Measurements from ENCODE around the gene RAB40C.
"Not testable (repeated sequence)": the region's sequence is repeated elsewhere in the genome, so short reads cannot be mapped to it uniquely, and the experiment has no call there.

The RAB40C gene

DNA sequence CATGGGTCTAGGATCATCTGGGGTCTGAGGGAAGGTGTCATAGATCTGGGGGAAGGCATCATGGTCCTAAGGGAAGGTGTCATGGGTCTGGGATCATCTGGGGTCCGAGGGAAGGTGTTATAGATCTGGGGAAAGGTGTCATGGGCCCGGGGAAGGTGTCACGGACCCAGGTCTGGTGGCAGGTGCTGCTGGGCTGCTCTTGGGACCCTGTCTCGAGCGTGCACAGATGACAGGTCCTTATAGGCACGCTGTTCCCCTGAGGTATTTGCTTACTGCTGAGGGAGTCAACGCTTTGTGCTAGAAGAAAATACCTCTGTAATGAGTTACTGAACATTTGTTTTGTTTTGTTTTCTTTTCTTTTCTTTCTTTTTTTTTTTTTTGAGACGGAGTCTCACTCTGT lies 1.4 kb downstream of the RAB40C start:
- no peak for DNase-seq

DNA sequence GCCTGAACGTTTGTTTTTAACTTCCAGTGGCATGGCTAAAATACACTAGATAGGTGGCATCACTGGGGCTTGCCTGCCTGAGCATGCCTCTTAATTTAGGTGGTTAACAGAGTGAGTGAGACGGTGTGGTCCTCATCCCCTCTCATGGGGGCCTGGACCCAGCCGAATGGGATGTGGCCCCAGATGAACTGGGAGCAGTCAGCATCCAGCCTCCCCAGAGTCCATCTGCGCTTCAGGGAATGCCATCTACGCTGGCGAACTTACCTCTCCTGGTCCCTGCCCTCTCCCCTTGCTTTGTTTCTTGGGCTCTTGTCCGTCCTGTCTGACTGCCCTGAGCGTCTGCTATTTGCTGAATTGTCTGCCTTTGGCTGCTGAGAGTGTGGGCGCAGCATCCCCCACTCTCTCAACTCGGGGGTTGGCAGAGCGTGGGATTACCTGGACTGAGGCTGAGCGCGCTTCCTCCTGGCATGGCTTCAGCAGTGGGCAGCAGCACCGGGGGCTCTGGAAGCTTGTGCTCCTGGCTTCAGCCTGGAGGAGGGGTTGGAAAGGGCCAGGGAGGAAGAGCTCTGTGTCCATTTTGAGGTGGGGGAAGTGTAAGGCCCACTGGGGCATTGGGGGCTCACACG lies 2.1 kb downstream of the RAB40C start:
- DNase-seq: no peak

DNA sequence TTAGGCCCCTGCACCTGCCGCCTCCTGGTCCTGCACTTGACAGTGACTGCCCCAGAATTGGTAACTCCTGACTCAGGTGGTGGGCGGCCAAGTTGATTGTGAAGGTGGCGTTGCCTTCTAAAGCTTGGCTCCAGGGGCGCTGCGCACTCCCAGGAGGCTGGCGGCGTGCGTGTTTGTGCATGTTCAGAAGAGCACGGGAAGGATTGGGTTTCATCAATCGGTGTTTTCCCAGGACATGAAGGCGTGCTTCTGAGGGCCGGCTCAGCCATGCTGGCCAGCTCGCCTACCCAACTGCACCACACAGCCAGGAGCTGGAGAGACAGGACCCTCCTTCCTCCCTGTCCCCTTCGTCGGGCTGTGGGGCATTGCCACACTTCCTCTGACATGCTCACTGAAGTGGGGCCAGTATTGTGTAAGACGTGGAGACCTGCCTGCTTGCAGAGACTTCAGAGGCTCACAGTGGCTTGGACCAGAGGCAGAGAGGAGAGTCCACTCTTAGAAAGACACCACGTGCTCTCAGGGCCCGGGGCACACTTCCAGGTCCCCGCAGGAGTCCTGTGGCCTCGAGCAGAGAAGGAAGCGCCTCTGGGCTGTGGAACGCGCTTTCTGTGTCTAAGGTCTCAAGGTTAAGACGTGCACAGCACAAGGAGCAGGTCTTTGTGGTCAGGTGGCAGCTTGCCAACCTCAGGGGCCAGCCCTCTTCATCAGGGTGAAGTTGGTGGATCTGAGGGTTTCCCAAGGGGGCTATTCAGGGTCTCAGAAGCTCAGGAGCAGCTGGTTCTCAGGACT lies 2.8 kb downstream of the RAB40C start:
- DNase-seq: peak; percentile 82

DNA sequence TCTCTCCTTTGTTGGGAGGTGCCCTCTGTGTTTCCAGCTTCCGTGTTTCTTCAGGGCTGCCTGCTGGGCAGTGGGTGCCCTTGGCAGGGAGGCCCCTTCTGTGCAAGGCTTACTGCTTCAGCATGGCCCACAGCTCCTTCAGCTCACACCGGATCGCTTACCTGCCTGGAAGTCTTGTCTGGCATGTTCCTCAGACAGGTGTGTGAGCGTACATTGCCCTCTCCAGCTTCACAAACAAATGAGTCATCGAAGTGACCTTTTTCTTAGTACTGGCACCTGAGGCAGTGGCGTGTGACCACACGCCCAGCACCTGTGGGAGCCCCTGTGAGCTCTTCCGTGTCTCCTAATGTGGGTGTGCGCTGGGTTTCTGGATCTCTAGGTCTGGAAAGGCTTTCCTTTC lies 3.5 kb downstream of the RAB40C start:
- peak; percentile 91 for DNase-seq

DNA sequence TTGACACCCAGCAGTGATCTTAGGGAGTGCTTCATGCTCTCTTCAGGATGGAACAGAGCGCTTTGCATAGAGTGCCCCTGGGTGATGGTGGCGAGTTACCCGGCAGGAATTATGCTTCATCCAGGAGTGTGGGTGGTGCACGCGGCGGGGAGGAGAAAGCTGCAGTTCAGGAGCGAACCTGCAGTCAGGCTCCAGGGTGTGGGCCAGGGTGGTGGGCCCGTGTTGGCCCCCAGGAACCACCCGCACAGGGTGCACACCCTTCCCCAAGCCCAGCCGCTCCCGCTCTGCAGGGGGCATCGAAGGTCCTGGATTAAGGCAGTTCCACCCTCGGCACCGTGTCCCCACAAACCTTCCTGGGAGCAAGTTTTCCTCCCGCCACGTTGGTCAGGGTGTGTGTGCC lies 3.9 kb downstream of the RAB40C start:
- no peak for DNase-seq

DNA sequence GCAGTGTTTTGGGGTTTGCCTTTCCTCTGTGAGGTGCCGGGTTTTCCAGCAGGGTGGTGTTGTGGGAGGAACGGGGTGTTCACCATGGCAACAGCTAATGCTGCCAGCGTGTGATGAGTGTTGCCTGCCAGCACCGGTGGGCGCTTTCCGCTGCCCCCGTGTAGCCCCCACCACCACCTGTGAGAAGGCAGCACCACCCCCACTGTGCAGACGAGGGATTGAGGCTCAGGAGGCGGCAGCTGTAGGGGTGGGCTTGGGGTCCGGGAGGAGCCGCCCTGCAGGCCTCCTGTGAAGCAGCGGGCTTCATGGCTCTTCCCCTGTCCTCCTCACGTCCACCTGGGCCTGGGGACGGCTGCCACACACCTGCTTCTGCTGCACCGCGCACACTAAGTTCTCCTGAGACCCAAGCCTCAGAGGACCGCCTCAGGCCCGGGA lies 5.2 kb downstream of the RAB40C start:
- no peak for DNase-seq

DNA sequence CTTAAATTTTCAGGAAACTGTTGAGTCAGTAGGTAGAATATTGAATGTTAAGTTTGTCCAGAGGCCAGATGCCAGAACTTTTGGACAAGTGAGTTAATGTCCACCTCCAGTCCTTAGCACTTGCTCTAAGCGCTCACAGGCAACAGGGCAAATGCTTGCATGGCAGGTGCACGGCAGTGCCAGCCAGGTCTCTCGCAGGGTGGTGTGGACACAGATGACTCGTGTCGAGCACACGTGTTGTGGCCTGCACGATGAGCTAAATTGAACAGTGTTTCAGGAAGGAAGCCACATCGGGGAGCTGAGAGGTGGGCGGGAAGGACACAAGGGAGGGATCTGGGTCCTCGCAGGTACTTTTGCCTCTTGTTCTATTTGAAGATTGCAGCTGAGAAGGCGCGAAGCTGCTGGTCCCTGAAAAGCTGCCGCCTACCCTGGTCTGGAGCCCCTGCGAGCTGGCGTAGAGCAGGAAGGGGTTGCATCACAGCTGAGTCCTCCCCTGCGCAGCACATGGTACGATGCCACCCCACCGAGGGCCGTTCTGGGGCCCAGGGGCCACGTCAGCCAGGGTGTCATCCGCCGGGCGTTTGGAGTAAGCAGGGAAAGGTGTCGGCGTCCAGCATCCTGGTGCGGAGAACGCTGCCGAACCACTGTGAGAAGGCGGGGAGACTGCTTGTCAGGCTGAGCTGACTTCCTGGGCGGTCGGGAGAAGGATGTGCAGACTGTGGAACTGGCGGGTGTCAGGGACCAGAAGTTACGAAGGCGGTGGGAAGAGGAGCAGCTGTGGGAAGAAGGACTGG lies 6.3 kb downstream of the RAB40C start:
- no peak for DNase-seq

GRCh38 chr16:596736-597060 lies 6.8 kb downstream of the RAB40C start:
- DNase-seq: no peak

GRCh38 chr16:597655-598054 lies 7.8 kb downstream of the RAB40C start:
- DNase-seq: not testable (repeated sequence)

- no peak for DNase-seq
These were observed 9.2 kb downstream of the RAB40C start for GRCh38 chr16:598823-599739.

- DNase-seq: no peak
These were observed 10.9 kb downstream of the RAB40C start for GRCh38 chr16:600781-601180.

GRCh38 chr16:603933-604332 lies 14.1 kb downstream of the RAB40C start:
- no peak for DNase-seq

DNA sequence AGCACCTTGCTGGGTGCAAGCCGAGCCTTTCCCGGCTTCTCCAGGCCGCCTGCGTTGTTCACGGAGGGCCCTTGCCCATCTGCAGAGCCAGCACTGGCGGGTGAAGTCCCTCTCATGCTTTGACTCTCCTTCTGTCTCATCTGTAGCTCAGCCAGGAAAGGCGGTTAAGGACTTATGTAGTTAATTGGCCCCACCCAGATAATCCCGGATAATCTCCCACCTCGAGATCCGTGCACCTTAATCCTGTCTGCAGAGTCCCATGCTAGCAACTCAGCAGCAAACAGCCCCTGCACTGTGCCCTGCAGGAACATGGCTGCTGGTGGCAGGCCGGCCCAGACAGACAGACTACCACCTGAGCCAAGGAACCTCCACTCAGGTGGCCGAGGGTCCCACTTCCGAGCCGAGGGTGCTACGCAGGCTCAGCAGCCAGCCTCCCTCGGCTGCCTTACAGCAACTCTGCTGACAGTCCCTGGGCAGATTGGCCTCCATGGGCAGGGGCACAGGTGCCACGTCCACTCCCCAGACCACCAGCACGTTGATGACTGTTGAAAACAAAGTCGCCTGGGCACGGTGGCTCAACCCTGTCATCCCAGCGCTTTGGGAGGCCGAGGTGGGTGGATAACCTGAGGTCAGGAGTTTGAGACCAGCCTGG lies 16.9 kb downstream of the RAB40C start:
- no peak for DNase-seq

GRCh38 chr16:608019-608418 lies 18.2 kb downstream of the RAB40C start:
- no peak for DNase-seq

DNA sequence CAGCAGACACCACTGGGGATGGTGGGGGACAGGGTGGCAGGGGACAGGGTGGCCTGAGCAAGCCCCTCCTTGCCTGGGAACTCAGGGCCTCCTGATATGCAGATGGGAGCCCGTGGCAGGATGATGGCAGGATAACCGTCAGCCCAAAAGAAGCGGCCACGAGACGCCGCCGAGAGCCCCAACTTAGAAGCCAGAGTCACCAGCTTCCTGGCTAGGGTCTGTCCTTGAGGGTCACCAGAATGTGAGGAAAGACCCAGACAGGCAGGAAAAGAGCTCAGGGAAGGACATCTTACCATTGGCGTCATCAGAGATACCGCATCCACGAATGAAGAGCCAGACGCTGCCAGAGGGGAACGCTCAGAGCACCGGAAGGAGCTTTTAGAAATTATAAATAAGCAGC lies 19.4 kb downstream of the RAB40C start:
- DNase-seq: no peak

DNA sequence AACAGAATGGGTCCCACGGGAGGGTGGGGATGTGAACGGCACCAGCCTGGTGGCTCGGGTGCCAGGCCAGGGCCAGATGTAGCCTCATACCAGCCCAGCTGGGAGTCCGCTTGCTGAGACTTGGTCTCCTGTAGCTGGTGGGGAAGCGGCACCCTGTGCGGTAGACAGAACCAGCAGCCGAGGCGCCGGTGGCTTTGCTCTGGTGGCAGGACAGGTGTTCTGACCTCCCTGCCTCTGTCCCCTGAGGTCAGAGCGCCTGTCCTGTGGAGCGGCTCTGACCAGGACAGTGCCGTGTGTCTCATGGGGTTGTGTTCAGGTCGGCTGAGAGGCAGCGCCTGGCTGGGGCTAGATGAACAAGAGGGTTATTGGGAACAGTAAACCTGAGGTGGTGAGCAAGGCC lies 20.1 kb downstream of the RAB40C start:
- DNase-seq: no peak

DNA sequence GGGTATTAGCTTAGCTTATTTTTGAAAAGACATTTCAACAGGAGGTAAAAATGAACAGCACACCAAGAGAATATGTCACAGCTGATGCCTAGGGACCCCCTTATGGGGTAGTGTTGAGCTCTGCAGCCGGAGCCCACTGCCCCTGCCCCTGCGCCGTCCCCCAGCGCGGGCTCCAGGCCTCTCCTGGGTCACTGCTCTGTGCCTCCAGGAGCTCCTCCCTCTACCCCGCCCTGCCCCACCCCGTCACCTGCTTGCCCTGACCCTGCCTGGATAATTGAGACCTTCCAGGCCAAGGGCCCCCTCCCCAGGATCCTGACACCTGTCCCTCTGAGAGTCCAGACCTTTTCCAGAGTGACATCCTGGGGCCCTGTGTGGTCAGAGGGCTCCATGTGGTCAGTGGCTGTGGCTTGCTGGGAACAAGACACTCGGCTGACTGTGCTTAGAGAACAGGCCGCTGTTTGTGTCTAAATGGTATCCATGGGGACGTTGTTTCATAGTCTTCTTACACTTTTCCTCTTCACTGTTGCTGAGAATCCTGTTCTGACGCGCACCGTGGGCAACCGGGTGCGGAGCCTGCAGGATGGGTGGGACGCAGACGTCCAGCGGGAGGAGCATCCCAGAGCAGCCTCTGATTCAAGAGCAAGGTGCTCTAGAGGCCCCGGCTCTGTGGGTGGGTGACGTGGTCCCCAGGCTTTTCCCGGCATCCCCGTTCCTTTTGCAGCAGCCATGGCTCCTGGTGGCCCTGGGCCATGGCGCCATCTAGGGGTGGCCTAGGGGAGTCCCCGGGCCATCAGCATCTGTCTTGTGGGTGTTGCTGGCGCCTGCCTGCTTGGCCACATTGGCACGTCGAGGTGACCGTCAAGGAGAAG lies 20.9 kb downstream of the RAB40C start:
- peak; percentile 24 for DNase-seq

- DNase-seq: no peak
These were observed 25.3 kb downstream of the RAB40C start for GRCh38 chr16:615122-615521.

DNA sequence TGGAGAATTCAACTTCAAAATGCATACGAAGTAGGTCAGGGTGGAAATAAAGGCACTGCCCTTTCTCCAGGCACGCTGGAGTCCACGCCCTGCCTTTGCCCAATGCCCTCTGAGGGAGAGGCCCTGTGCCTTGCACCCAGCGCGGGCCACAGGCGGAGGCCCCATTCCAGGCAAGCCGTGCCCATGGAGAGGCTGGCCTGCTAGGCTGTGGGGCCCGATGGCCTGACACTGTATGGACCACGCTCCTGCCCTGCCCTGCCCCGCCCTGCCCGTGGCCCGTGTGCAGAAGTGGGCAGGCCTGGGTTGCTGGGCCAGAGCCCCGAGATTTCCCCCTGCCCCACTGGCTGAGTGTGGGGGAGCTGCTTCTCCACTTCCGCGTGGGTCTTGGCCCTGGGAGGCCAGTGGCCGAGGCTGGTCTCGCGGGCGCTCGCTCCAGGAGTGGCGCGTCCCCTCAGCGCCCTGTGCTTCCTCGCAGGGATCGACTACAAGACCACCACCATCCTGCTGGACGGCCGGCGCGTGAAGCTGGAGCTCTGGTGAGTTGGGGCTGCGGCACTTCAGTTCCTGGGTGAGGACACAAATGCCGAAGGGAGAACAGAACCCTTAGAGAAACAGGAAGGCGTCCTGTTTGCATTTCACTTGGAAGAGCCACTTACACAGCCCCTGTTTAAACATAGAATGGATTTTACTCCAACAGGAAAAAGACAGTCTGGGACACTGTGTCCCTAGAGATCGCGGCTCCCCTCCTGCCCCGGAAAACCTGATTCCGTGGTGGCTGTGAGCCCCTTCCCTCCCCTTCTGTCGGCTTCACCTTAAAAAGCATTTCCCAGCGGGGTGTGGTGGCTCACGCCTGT lies 27.1 kb downstream of the RAB40C start:
- peak; percentile 80 for DNase-seq

- DNase-seq: peak; percentile 58
These were observed 28.0 kb downstream of the RAB40C start for GRCh38 chr16:617855-618254.
